SK-N-SH (cell line): Measurements from ENCODE around the gene SLC25A29. TPM values are rescaled to one million over a fixed set of nuclear protein-coding genes. Genes with fewer than 3 reads are reported as not detected.

Source experiments
- CTCF ChIA-PET: fragments of 300-600, 350-600 bp; formaldehyde crosslinking; extraction: SDS; loops from one replicate; lab custom pipeline; 2021; lab: Yijun Ruan, JAX
- POLR2A ChIA-PET: fragments of 350-600 bp; sonication (Branson Sonifier 250); formaldehyde crosslinking; extraction: SDS; loops from one replicate; lab custom pipeline; 2020; ENCODE audit warnings: antibody characterized with exemption, inconsistent platforms; lab: Yijun Ruan, JAX
- DNase-seq: peaks from one replicate; pipeline ENCODE4 v3.0.0; 2012
- H2AFZ ChIP-seq: fragments of 200-600 bp; sonication (generic); 2 replicates; pipeline ENCODE4 v1.8.1; 2016; ENCODE audit warnings: antibody characterized with exemption, mild to moderate bottlenecking, low read depth
- H3F3A ChIP-seq: fragments of 200-600 bp; sonication (generic); replicated peaks from 2 replicates; pipeline ENCODE3; 2016; ENCODE audit warnings: antibody characterized with exemption, mild to moderate bottlenecking; ENCODE audit not compliant: insufficient read depth
- H3K27ac ChIP-seq, 2 experiments: fragments of 200-500 bp in 1 of 2; fragments of 200-600 bp in 1 of 2; sonication (Bioruptor generic) in 1 of 2; sonication (generic), shearing (Covaris generic) in 1 of 2; 2 replicates each; pipeline versions ENCODE4 v1.5.1 to v1.6.1; 2014 to 2016; ENCODE audit warnings: low read depth in 2 of 2, inconsistent platforms in 1 of 2, low read length in 1 of 2, mild to moderate bottlenecking in 1 of 2, mixed read lengths in 1 of 2
- H3K27me3 ChIP-seq: fragments of 200-600 bp; sonication (generic), shearing (Covaris generic); 2 replicates; pipeline ENCODE4 v1.6.1; 2016; ENCODE audit warnings: mixed run types; ENCODE audit not compliant: insufficient read depth
- H3K36me3 ChIP-seq, 2 experiments: fragments of 200-500 bp in 1 of 2; fragments of 200-600 bp in 1 of 2; sonication (Bioruptor generic) in 1 of 2; sonication (generic) in 1 of 2; replicated peaks in 1 of 2; 2 replicates each; pipeline versions ENCODE3 to v1.5.1; 2014 to 2016; ENCODE audit warnings: low read length in 1 of 2, mild to moderate bottlenecking in 1 of 2; ENCODE audit not compliant: insufficient read depth in 2 of 2, control insufficient read depth in 1 of 2
- H3K4me1 ChIP-seq, 2 experiments: fragments of 200-500 bp in 1 of 2; fragments of 200-600 bp in 1 of 2; sonication (Bioruptor generic) in 1 of 2; sonication (generic), shearing (Covaris generic) in 1 of 2; 2 replicates each; pipeline versions ENCODE4 v1.5.1 to v1.6.1; 2014 to 2016; ENCODE audit warnings: low read depth in 1 of 2, low read length in 1 of 2, mixed run types in 1 of 2; ENCODE audit not compliant: insufficient read depth in 2 of 2, control insufficient read depth in 1 of 2
- H3K4me2 ChIP-seq: fragments of 200-600 bp; sonication (generic), shearing (Covaris generic); 2 replicates; pipeline ENCODE4 v1.6.1; 2017; ENCODE audit warnings: mixed run types
- H3K4me3 ChIP-seq, 2 experiments: fragments of 200-500 bp in 1 of 2; fragments of 200-600 bp in 1 of 2; sonication (Bioruptor generic) in 1 of 2; sonication (generic), shearing (Covaris generic) in 1 of 2; 2 replicates each; pipeline versions ENCODE4 v1.5.1 to v1.8.1; 2014 to 2016; ENCODE audit warnings: low read depth in 2 of 2, inconsistent platforms in 1 of 2, low read length in 1 of 2, mild to moderate bottlenecking in 1 of 2, mixed read lengths in 1 of 2, moderate library complexity in 1 of 2
- H3K79me2 ChIP-seq: fragments of 200-600 bp; sonication (generic); 2 replicates; pipeline ENCODE4 v1.8.1; 2017; ENCODE audit warnings: mild to moderate bottlenecking; ENCODE audit not compliant: insufficient read depth
- H3K9ac ChIP-seq: fragments of 200-600 bp; sonication (generic); 2 replicates; pipeline ENCODE4 v1.6.1; 2017; ENCODE audit warnings: mixed run types
- H3K9me2 ChIP-seq: fragments of 200-600 bp; sonication (generic); 2 replicates; pipeline ENCODE4 v1.6.1; 2017; ENCODE audit warnings: mixed run types
- H3K9me3 ChIP-seq: fragments of 200-600 bp; sonication (generic); 2 replicates; pipeline ENCODE4 v1.6.1; 2017; ENCODE audit warnings: mixed run types, mild to moderate bottlenecking, moderate library complexity
- H4K20me1 ChIP-seq: fragments of 200-600 bp; sonication (generic); 2 replicates; pipeline ENCODE4 v1.6.1; 2017; ENCODE audit warnings: mild to moderate bottlenecking, mixed run types; ENCODE audit not compliant: insufficient read depth
- CHD2 ChIP-seq: fragments of 150-350 bp; IDR thresholded peaks from 2 replicates; pipeline ENCODE4 v1.6.1; 2018; ENCODE audit warnings: low read length; ENCODE audit not compliant: partially characterized antibody
- ELF1 ChIP-seq: IDR thresholded peaks from 2 replicates; pipeline ENCODE4 v1.4.0; 2012
- FOSL2 ChIP-seq: IDR thresholded peaks from 2 replicates; pipeline ENCODE4 v1.4.0; 2012; ENCODE audit warnings: low read depth, mild to moderate bottlenecking, moderate library complexity, borderline replicate concordance
- GABPA ChIP-seq: IDR thresholded peaks from 2 replicates; pipeline ENCODE4 v1.4.0; 2012; ENCODE audit warnings: low read depth, mild to moderate bottlenecking
- NFIC ChIP-seq: IDR thresholded peaks from 2 replicates; pipeline ENCODE4 v1.4.0; 2012; ENCODE audit warnings: borderline replicate concordance
- POLR2AphosphoS5 ChIP-seq: IDR thresholded peaks from 2 replicates; pipeline ENCODE4 v1.6.1; 2012; ENCODE audit warnings: low read depth, low read length
- RAD21 ChIP-seq: IDR thresholded peaks from 2 replicates; pipeline ENCODE4 v1.6.1; 2012; ENCODE audit warnings: mild to moderate bottlenecking, low read length
- RFX5 ChIP-seq: IDR thresholded peaks from 2 replicates; pipeline ENCODE4 v1.6.1; 2012; ENCODE audit warnings: mild to moderate bottlenecking, improper control_type of control experiment, low read length
- SIN3A ChIP-seq: IDR thresholded peaks from 2 replicates; pipeline ENCODE4 v1.6.1; 2012; ENCODE audit warnings: low read depth, mild to moderate bottlenecking, low read length, moderate library complexity, borderline replicate concordance
- SMC3 ChIP-seq: IDR thresholded peaks from 2 replicates; pipeline ENCODE4 v1.6.1; 2012; ENCODE audit warnings: low read depth, low read length, improper control_type of control experiment
- TAF1 ChIP-seq: IDR thresholded peaks from 2 replicates; pipeline ENCODE4 v1.6.1; 2012; ENCODE audit warnings: low read depth, mild to moderate bottlenecking, low read length, moderate library complexity, borderline replicate concordance
- WGBS: methylation state at CpG from one replicate; pipeline ENCODE4 v1.1.6; 2017; ENCODE audit warnings: low lambda C conversion rate; 5-methylcytosine and 5-hydroxymethylcytosine counted together
- polyA plus RNA-seq, 3 experiments: library from polyadenylated mRNA; depleted of rRNA; stranded (reverse); fragments of >200 nt; gene quantifications; 2 replicates each; pipeline ENCODE4 v1.2.3, GENCODE V29; 2012
- TF ChIP-seq, protein P1 (sequence below): fragments of 200-600 bp; sonication (generic); IDR thresholded peaks from 2 replicates; pipeline ENCODE4 v1.6.1; 2017; ENCODE audit warnings: antibody characterized with exemption, mild to moderate bottlenecking, moderate library complexity
- TF ChIP-seq, protein P2 (sequence below): fragments of 150-350 bp; IDR thresholded peaks from 2 replicates; pipeline ENCODE4 v1.6.1; 2017; ENCODE audit warnings: antibody characterized with exemption, low read length, low read depth, borderline replicate concordance
- TF ChIP-seq, protein P3 (sequence below): IDR thresholded peaks from 2 replicates; pipeline ENCODE4 v1.4.0; 2012; ENCODE audit warnings: low read depth, borderline replicate concordance
- TF ChIP-seq, protein P4 (sequence below): IDR thresholded peaks from 2 replicates; pipeline ENCODE4 v1.4.0; 2012; ENCODE audit warnings: low read depth
- TF ChIP-seq, protein P5 (sequence below): fragments of 150-350 bp; IDR thresholded peaks from 2 replicates; pipeline ENCODE4 v1.6.1; 2016; ENCODE audit warnings: mild to moderate bottlenecking, low read depth, low read length

Gene SLC25A29
- polyA plus RNA-seq, 1 of the 3 experiments (the other 2 are of a cell fraction), result 66.9 TPM

DNA sequence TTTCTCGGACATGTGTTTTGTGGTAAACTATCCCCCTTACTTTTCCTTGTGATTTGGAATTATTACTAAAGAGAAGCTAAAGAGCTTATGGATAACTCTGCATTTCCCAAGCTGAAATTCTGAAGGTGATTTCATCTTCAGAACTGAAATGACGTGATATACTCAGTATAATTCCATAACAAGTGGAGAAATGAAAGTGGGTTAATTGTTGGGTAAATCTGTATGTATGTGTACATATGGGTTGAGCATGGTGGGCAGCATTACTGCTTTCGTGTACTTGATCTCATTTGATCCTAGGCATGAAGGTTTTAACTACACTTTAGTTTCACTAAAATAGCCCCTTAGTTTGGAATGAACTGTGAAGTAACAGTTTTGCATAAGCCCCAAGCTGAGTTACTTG lies 63.2 kb downstream of the SLC25A29 start:
- Histone ChIP-seq H3K36me3 (peaks cover 0 to 5% of the 10 kb centered on the region in 2 experiments), H3K4me3 (no peak overlapping the region), H3K79me2 (peaks cover 87% of the 10 kb centered on the region), H3K9me3 (no peaks in the 10 kb centered on the region), H3K9ac (no peak overlapping the region), H3K4me1 (peaks cover 13 to 17% of the 10 kb centered on the region in 2 experiments; a peak in 3 of 4 replicates), H3K27ac (no peak overlapping the region), H3K9me2 (no peaks in the 10 kb centered on the region), H3K27me3 (no peaks in the 10 kb centered on the region), H4K20me1 (peaks cover 75% of the 10 kb centered on the region), H3F3A (peaks cover 19% of the 10 kb centered on the region), H2AFZ (no peak overlapping the region), H3K4me2 (no peak overlapping the region)
- WGBS, result 92% methylated on average over 3 of the region's 3 CpGs
- CTCF ChIA-PET, result interaction anchor here (1.1 to 4.1 kb wide), 4 partner anchors 10 to 110 kb away, joined by 3 to 14 read pairs (median 3); no protein-coding TSS in a partner anchor
- POLR2A ChIA-PET, result interaction anchor here (0.7 kb wide), 1 partner anchor 132 kb away, joined by 3 read pairs; a partner anchor contains a TSS
- TF ChIP-seq, protein P1, sequence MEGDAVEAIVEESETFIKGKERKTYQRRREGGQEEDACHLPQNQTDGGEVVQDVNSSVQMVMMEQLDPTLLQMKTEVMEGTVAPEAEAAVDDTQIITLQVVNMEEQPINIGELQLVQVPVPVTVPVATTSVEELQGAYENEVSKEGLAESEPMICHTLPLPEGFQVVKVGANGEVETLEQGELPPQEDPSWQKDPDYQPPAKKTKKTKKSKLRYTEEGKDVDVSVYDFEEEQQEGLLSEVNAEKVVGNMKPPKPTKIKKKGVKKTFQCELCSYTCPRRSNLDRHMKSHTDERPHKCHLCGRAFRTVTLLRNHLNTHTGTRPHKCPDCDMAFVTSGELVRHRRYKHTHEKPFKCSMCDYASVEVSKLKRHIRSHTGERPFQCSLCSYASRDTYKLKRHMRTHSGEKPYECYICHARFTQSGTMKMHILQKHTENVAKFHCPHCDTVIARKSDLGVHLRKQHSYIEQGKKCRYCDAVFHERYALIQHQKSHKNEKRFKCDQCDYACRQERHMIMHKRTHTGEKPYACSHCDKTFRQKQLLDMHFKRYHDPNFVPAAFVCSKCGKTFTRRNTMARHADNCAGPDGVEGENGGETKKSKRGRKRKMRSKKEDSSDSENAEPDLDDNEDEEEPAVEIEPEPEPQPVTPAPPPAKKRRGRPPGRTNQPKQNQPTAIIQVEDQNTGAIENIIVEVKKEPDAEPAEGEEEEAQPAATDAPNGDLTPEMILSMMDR, result no peak
- TF ChIP-seq ELF1, result no peak
- TF ChIP-seq, protein P2, sequence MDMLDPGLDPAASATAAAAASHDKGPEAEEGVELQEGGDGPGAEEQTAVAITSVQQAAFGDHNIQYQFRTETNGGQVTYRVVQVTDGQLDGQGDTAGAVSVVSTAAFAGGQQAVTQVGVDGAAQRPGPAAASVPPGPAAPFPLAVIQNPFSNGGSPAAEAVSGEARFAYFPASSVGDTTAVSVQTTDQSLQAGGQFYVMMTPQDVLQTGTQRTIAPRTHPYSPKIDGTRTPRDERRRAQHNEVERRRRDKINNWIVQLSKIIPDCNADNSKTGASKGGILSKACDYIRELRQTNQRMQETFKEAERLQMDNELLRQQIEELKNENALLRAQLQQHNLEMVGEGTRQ, result no peak
- TF ChIP-seq TAF1, result no peak
- no peak for TF ChIP-seq CHD2
- TF ChIP-seq GABPA, result no peak
- TF ChIP-seq, protein P3, sequence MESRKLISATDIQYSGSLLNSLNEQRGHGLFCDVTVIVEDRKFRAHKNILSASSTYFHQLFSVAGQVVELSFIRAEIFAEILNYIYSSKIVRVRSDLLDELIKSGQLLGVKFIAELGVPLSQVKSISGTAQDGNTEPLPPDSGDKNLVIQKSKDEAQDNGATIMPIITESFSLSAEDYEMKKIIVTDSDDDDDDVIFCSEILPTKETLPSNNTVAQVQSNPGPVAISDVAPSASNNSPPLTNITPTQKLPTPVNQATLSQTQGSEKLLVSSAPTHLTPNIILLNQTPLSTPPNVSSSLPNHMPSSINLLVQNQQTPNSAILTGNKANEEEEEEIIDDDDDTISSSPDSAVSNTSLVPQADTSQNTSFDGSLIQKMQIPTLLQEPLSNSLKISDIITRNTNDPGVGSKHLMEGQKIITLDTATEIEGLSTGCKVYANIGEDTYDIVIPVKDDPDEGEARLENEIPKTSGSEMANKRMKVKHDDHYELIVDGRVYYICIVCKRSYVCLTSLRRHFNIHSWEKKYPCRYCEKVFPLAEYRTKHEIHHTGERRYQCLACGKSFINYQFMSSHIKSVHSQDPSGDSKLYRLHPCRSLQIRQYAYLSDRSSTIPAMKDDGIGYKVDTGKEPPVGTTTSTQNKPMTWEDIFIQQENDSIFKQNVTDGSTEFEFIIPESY, result no peak
- TF ChIP-seq, protein P4, sequence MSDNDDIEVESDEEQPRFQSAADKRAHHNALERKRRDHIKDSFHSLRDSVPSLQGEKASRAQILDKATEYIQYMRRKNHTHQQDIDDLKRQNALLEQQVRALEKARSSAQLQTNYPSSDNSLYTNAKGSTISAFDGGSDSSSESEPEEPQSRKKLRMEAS, result no peak
- DNase-seq, result no peak

DNA sequence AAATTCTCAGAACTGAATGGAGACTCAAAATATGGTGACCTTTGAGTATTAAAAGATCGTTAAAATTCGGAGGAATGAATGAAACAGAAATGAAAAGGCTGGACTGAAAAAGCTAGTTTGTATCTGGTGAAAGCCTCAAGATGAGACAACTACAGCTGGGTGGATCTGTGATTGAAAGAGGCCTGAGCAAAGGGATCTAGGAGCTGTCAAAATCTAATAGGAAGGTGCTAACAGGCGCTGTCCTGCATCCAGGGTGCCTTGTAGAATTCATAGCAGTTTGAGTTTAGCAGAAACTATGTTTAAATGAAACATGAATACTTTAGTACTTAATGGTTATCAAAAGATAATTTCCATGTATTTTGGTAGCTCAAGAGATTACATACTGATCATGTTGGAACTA lies 65.0 kb downstream of the SLC25A29 start:
- Histone ChIP-seq H3K4me2 (peak overlapping the region; percentile 75), H3K9me3 (no peaks in the 10 kb centered on the region), H3K27ac (peak overlapping the region; percentile 83 to 87; a peak in 3 of 4 replicates), H3K4me1 (peaks cover 12 to 14% of the 10 kb centered on the region in 2 experiments), H3K9me2 (no peaks in the 10 kb centered on the region), H4K20me1 (peaks cover 73% of the 10 kb centered on the region), H3F3A (peaks cover 12% of the 10 kb centered on the region), H3K79me2 (peaks cover 87% of the 10 kb centered on the region), H3K36me3 (peaks cover 0 to 5% of the 10 kb centered on the region in 2 experiments), H3K4me3 (peak overlapping the region; percentile 77 to 92), H3K9ac (peak overlapping the region; percentile 71), H2AFZ (no peak overlapping the region), H3K27me3 (no peaks in the 10 kb centered on the region)
- POLR2A ChIA-PET, result no interaction called here
- no peak for DNase-seq
- CTCF ChIA-PET, result interaction anchor here (0.7 to 4.1 kb wide), 12 partner anchors 12 to 398 kb away, joined by 3 to 14 read pairs (median 4); no protein-coding TSS in a partner anchor
- WGBS, result 64% methylated on average over 3 of the region's 3 CpGs
- no peak for TF ChIP-seq ELF1
- TF ChIP-seq, protein P2, result no peak
- no peak for TF ChIP-seq RAD21
- TF ChIP-seq FOSL2, result no peak
- TF ChIP-seq, protein P3, result no peak
- TF ChIP-seq RFX5, result no peak
- no peak for TF ChIP-seq CHD2
- no peak for TF ChIP-seq SMC3
- TF ChIP-seq, protein P5, sequence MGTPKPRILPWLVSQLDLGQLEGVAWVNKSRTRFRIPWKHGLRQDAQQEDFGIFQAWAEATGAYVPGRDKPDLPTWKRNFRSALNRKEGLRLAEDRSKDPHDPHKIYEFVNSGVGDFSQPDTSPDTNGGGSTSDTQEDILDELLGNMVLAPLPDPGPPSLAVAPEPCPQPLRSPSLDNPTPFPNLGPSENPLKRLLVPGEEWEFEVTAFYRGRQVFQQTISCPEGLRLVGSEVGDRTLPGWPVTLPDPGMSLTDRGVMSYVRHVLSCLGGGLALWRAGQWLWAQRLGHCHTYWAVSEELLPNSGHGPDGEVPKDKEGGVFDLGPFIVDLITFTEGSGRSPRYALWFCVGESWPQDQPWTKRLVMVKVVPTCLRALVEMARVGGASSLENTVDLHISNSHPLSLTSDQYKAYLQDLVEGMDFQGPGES, result no peak
- TF ChIP-seq SIN3A, result no peak
- TF ChIP-seq TAF1, result no peak
- no peak for TF ChIP-seq POLR2AphosphoS5
- no peak for TF ChIP-seq NFIC
- no peak for TF ChIP-seq GABPA
